NCI-H446 treated with DMSO at 0.1 percent for 48 hours (cell line): ENCODE data around the gene TMEM184B.
A peak's percentile ranks its signal among the peaks of the same experiment; 100 is the strongest.
"Not testable (repeated sequence)": the region's sequence is repeated elsewhere in the genome, so short reads cannot be mapped to it uniquely, and the experiment has no call there.

ENCODE experiments used
- DNase-seq: peaks from one replicate; lab custom pipeline; 2025; lab: John Stamatoyannopoulos, UW

TMEM184B gene

DNA sequence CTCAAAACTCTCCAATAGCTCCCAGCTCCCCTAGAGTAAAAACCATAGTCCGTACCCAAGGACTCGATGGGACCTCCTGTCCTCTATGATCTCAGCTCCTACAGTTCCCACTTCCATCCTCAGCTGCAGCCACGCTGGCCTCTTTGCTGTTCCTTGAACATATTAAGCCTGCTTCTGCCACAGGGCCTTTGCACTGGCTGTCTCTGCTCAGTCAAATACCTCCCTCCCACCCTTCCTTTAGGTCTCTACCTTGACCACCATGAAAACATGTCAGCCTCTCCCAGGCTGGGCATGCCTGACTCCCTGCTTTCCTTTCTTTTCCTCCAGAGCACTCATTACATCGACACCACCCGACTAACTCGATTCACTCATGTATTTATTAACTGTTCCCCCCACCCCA, 24.5 kb downstream of the TMEM184B start:
- no peak for DNase-seq

DNA sequence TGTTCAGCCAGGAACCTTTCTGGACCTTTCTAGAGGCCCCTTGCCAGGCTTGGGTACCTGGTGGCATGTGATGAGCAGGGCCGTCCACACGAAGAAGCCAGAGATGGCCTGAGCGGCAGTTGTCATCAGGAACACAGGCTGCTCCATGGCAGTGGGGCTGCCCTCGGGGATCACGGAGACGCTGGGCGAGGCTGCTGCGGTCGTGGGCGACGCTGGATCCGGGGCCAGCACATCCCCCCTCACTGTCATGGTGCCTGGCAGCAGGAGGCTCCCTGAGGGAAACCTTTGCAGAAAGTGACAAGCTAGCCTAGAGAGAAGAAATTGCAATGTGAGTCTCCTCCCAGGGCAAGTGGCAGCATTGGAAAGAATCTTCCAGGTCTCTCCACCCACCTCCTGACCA, 25.1 kb downstream of the TMEM184B start:
- DNase-seq: no peak

DNA sequence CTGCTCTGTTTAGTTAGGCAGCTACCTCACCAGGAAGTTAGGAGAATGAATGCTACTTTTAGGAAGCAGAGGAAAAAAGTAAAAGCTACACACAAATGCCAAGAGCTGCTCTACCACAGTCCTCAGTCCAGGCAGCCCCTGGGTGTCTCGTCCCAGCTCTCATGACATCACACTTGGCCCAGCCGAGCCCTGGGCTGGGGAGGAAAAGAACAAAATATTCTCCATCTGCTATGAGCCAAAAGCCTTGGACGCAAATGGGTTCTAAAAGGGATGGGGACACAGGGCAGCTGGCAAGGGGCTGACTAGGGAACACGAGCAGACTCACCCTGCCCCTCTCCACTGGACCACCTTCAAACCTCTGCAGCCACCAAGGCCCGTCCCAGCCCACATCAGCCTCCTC, 26.1 kb downstream of the TMEM184B start:
- DNase-seq: no peak

DNA sequence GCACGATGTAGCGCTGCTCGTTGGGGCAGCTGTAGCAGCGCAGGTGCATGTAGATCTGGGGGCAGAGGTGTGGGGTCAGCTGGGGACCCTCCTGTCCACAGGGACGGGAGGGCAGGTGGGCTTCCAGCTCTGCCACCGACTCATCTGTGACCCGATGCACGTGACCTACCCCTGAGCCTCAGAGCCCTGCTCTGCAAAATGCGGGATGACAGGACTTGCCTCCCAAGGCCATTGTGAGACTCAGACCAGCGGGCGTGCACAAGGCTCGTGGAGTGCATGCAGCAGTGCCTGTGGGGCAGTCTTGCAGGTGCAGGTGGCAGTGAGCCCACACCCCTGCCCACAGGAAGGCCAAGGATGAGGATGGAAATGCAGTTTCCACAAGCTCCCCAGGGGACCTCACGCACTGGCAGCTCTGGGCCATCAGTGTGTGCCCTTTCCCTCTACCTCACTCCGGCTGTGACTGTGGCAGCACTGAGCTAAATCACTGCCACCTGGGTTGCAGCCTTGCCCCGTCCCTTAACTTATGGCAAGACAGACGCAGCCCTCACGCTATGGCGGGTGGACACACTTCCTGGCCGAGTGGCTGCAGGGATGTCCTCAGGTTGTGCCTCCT, 26.7 kb downstream of the TMEM184B start:
- no peak for DNase-seq

DNA sequence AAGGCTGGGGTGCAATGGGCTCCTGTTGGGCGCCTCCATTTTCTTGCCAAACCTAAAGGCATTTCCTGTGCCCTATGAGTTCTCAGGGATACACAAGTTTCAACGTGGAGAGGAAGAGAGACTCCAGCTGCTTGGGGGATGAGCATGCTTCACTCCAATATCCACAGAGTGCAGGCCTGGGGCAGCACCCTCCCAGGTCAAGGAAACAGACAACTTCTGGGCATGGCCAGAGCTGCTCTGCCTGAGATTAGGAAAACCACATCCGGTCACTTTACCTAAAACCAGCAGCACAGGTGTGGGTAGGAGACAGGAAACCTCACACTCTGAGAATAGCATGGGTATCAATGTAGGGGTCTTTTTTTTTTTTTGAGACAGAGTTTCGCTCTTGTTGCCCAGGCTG, 28.7 kb downstream of the TMEM184B start:
- DNase-seq: no peak

DNA sequence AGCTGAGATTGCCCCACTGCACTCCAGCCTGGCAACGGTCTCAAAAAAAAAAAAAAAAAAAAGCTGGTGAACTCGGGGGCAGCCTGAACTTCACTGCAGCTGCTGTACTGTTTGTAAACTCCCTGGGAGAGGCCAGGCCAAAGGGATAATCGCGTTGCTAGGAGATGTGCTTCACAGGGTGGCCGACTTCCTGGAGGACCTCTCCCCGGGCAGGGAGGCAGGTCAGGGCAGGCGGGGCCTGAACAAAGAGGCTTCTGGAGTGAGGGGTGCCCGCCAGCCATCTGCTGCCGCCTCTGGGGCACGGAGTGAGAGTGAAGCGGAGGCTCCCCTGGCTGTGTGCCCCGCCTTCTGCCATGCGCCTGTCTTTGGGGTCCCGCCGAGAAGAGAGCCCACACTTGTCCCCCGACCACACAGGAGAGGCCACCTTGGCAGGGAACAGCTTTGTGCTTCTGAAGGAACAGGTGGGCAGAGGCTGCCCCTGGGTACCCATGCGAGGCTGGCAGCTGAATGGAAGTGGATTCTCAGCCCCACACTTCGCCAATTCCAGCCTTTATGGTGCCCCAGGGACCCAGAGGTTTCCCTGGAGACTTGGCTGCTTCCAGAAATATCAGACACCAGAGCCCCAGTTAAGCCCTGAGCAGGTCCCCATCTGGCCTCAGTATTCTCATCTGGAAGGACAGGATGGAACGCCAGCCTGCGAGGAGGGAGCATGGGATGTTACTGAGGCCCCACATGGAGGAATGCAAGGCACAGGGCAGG, 29.6 kb downstream of the TMEM184B start:
- peak; percentile 68 for DNase-seq

DNA sequence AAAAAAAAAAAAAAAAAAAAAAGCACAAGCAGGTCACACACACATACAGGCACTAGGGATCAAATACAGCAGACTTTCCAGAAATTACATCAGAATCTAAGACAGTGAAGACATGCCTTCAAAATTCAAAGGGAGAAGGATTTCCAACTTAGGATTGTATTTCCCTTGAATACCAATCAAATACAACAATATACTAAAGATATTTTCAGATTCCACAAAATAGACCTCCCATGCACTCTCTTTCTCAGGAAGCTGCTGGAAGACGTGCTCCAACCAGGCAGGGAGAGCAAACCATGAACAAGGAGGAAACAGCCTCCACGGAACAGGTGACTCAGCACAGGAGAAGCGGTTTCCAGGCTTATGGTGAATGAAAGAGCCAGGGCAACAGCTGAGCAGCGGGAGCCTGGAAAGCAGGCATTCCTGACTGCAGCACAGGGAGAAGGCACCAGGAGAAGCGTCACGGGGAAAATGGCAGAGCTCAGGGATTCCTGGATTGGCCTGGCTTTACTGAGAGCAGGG, 32.0 kb downstream of the TMEM184B start:
- no peak for DNase-seq

DNA sequence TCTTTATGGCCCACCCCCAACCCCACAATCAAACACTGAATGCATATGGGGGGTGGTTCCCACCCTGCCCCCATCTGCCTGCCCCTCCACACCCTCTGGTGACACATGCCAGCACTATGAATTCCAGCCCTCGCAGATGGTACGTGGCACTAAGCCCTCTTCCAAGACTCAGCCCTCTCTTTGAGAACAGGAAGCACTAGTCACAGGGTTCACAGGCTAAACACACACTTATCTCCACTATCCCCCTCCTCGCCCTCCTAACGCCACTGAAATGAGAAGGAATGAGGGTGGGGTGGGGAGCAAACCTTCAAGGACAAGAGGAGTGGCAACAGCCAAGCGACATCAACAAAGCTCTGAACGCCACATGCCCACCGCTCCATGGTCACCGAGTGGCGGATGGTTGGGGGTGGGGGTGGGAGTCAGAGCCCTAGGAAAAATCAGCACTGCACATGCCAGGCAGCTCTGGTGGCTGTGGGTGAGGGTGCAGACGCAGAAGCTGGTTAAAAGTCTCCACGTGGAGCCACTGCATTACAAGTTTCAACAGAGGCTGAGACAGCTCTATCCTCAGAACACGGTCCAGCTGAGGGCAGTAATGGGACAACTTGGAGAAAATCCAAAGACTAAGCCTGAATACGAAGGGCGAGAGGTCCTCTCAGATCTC, 33.6 kb downstream of the TMEM184B start:
- DNase-seq: no peak

DNA sequence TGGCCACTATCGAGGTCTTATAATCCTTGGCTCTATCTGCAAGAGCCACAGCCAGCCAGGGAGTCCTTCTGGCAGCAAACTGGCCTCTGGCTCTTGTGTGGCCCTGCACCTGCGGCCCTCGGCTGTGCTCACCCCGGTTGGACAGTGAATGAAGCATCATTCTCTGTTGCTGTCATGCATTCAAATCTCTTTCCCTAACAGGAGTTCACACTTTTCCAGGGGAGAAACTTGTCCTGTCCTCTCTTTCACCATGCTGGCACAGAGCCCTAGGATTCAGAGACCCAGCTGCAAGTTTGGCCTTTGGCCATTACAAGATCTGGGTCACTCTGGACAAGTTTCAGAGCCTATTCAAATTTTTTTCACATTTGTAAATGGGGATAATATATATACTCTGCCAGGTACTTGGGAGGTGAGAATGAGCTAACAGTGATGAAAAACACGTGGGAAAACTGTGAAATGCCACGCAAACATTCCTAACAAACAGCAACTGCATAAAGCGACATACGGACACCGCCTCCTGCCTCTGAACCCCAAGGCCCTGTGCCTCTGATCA, 34.2 kb downstream of the TMEM184B start:
- DNase-seq: no peak

DNA sequence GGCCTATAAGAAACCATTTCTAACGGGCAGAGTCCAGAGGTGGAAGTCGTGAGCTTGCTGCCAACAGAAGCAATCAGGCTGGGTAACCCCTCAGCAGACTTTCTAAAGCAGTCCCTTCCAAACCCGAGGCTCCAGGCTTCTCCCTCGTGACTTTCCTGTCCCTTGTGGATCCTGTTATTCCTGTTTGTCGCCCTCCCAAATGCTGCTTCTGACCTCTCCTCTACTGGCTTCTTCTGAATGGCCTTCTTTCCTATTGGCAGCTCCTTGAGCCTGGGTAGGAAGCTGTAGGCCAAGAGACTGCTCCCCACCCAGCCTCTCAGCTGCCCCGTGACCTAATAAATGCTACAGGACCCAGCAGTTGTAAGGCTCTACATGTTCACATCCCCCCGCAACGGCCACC, 36.0 kb downstream of the TMEM184B start:
- DNase-seq: no peak

DNA sequence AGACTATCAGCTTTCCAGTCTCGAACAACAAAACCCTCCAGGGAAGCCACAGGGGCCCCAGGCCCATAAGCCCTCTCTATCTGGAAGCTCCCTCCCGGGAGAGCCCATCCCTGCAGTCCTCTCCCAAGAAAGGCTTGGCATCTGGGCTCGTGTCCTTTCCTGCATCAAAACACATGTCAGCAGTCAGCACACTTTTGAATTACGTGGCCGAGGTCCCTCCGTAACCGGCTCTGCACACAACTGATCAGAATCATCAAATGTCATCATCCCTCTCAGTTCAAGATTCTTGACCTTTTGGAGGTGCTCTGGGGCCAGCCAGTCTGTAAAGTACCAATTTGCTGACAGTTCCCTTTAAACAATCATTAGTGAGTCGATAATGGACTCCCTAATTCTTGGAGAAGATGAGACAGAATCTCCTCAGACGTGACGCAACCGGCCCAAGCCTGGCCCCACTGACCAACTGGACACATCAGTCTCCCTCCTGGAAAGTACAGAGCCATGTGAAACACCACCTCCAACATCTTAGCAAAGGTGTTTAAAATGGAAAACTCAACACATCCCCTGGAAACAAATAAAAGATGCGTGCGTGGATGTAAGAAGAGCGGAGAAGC, 37.5 kb downstream of the TMEM184B start:
- no peak for DNase-seq

DNA sequence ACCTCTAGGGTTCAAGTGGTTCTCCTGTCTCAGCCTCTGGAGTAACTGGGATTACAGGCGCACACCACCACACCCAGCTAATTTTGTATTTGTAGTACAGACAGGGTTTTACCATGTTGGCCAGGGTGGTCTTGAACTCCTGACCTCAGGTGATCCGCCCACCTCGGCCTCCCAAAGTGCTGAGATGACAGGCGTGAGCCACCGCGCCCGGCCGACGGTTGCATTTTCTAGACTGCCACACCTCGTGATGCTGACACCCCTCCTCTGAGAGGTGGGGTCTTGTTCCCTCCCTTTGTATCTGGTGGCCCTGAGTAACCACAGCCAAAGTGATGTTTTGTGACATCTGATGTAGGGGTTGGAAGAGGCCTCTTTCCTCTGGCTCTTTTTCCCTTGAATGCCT, 39.0 kb downstream of the TMEM184B start:
- DNase-seq: not testable (repeated sequence)

DNA sequence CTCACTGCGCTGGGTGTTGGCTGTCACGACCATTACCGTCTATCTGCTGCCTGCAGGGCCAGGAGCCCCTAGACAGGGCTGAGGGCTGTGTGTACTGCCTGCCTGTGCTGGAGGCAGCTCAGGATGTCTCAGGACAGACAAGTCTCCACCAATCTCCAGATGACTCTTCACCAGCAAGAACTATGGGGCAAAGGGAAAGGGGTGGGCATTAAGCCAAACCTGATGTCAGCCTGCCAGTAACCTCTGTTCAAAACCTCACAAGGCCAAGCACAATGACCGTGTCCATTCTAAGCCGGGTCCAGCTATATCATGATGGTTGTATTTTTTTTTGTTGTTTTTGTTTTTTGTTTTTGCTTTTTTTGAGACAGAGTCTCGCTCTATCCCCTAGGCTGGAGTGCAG, 39.4 kb downstream of the TMEM184B start:
- DNase-seq: no peak

DNA sequence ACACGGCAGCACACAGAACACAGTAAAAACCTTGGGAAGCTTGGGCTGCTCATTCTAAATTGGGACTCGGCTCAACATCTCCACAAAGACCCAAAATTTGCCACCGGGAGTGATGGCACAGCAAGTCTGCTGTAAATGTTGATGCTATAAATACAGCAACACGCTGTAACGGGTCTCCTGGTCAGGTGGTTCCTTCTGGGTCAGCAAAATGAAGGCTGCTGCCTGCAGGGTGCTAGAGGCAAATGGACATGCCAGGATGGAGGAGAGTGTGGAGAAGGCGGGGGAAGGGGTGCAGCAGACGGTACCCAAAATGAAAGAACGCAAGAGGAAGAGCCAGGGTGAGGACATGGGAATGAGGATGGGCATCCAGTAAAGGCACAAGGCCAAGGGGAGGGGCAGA, 40.6 kb downstream of the TMEM184B start:
- DNase-seq: no peak

DNA sequence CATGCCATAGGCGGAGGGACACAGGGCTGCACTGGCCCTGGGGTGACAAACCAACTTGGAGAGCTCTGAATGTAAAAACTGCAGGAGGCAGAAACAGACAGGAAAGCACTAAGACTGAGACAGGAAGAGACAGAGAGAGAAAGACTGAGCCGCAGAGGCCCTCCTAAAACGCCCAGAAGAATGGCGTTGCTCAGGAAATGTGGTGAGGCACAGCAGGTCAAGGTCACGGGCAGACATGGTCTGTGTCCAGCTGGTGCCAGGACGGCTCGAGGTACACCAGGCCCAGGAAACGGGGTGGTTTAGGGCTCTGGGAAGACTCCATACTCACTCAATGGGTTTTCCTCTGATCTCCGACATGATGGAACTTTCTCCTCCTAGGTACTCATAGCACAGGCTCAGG, 41.9 kb downstream of the TMEM184B start:
- no peak for DNase-seq

DNA sequence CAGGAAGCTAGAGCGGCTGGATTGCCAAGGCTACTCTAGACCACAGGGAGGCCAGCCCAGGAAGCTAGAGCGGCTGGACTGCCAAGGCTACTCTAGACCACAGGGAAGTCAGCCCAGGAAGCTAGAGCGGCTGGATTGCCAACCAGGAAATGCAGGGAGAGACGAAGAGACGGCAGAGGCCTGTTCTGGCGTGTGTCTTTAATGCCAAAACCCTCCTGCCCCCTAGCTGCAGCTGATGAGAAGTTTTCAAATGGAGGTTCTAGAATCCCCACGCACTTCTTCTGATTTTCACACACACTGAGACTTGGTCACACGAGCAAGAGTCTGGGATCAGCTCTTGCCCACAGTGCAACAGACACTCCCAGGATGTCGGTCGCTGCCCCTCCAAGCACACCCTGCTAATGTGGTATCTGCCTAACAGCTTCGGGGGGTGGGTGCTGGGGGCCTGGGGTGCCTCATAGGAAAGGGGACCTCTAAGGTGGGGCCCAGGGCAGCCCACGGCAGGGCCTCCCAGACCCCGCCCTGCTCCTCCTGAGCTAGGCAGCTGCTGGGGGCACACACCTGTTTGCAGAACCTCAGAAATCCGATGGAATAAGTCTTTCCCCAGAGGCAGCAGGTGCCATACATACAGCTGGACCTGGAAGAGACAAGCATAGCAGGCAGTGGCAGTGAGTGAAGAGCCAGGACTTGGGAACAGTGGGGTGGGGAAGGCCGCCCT, 42.5 kb downstream of the TMEM184B start:
- no peak for DNase-seq

DNA sequence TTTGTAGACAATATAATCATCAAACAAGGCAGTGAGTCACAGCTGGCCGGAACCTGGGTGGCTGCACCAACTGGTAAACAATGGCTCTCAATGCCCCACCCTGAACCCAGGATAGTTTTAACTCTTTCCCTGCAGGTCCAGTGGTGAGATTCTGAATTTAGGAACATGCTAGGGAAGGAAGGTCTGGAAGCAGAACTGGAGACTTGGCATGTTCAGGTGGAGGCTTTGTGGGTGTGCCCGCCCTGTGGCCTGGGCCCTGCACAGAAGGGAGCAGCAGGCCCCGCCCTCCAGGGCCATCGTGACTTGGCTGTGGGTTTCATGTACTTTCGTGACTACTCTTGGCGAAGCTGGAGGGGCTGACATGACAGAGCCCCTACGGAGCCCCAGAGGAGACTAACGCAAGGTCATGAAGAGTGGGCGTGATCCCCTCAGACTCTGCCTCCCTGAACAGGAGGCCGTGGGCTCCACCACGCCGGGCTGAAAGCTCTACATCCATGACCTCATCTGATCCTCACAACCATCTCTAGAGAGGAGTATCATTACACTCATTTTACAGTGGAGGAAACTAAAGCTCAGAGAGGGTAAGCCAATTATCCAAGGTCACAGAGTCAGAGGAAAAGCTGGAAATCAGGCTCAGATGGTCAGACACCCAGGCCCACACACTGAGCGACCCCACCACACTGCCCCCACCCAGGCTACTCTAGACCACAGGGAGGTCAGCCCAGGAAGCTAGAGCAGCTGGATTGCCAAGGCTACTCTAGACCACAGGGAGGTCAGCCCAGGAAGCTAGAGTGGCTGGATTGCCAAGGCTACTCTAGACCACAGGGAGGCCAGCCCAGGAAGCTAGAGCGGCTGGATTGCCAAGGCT, 43.7 kb downstream of the TMEM184B start:
- DNase-seq: no peak

DNA sequence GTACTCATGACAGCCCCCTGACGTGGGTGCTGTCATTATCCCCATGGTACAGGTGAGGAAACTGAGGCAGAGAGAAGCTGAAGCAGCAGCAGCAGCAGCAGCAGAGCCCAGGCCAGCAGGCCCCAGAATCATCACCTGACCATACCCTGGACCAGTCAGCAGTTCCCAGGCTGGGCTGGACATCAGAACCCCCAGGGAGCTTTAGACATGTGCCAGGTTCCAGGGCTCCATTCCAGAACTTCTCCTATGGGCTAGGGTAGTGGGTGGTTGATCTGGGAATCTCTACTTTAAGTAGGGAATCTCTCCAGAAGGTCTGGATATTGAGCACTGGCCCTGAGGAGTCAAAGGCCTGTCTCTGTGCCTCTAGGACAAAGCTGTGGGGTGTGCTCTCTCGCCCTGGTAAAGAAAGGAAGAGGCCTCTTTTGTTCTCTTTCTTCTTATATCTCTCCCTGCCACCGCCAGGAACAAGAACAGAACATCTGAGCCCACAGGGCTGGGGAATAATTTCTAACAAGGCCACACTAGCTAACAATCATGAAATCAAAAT, 44.4 kb downstream of the TMEM184B start:
- DNase-seq: no peak

DNA sequence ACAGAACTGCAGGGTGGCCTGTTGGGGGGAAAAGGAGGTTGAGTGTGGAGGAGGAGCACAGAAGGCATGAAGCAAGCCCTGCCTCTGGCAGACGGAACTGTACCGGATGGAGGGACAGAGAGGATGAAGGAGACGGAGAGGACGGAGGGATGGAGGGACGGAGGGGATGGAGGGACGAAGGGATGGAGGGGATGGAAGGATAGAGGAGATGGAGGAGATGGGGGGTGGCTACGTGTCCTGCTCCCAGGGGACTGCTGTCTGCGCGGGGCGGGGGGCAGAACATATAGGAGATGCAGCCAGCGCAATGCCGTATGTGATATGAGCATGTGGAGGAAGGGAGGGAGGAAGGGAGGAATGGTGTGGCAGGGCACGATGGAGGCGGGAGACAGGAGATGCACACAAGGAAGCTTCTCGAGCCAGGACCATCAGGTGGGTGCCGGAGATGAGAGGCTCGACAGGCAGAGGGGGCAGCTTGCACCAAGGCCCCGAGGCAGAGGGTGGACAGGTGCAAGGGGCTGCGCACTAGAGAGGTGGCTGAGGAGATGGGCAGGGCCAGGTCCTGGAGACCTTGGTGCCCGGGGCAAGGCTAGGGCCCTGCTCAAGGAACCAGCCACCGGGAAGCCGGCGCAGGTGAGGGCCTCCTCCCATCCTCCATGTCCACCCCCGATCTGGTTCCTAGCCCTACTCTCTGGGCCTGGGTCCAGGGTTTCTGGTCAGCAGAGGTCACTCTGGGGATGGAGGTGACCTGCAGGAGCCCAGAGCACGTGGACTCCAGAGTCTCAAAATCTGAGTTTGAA, 45.8 kb downstream of the TMEM184B start:
- no peak for DNase-seq
